GM20431 (cell line): Measurements from ENCODE around the gene ITGB2.
"Not testable (repeated sequence)": the region's sequence is repeated elsewhere in the genome, so short reads cannot be mapped to it uniquely, and the experiment has no call there.

Experiments used
- in situ Hi-C: fragments of 300-500 bp; cut with MseI, MboI; formaldehyde crosslinking; loops from one replicate; pipeline ENCODE4 v1.15.0; 2020; ENCODE audit warnings: low sequenced_read_pairs; ENCODE audit not compliant: unreplicated experiment

ITGB2 gene

GRCh38 chr21:44890338-44890931, 30.3 kb downstream of the ITGB2 start:
- in situ Hi-C loops: no loop called here

DNA sequence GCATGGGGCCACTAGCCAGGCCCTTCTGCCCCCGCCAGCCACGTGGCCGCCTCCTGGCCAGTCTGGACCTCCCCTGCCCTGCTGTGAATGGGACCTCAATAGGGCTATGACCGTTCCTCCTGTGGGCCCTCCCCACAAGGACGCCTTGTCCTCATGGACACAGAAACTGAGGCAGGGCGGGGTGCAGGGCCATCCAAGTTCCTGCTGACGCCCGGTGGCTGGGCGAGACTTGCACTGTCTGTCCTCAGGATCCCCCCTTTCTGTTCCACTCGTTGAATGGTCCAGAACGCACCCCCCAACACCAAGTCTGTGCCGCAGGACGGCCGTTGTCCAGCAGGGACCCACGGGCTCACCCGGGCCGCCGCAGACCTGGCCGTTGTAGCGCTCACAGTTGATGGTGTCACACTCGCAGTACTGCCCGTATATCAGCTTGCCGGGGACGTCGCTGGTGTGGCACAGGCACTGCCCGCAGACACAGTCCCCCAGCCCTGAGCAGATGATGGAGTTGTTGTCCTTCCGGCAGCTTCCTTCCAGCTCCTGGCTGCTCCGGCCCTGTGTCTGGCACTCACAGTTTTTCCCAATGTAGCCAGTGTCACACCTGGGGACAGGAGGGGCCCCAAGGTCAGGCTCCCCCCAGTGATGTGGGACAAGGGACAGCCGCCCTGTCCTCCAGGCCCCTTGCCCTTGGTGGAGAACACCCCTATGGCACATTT, 30.9 kb downstream of the ITGB2 start:
- in situ Hi-C loops: loop anchor here (10.0 kb wide), 1 partner anchor 55 kb away; the partner anchor contains the start of gene SLX9

GRCh38 chr21:44888581-44889550, 31.8 kb downstream of the ITGB2 start:
- in situ Hi-C loops: loop anchor here (10.0 kb wide), 1 partner anchor 56 kb away; the partner anchor contains the start of gene SLX9

DNA sequence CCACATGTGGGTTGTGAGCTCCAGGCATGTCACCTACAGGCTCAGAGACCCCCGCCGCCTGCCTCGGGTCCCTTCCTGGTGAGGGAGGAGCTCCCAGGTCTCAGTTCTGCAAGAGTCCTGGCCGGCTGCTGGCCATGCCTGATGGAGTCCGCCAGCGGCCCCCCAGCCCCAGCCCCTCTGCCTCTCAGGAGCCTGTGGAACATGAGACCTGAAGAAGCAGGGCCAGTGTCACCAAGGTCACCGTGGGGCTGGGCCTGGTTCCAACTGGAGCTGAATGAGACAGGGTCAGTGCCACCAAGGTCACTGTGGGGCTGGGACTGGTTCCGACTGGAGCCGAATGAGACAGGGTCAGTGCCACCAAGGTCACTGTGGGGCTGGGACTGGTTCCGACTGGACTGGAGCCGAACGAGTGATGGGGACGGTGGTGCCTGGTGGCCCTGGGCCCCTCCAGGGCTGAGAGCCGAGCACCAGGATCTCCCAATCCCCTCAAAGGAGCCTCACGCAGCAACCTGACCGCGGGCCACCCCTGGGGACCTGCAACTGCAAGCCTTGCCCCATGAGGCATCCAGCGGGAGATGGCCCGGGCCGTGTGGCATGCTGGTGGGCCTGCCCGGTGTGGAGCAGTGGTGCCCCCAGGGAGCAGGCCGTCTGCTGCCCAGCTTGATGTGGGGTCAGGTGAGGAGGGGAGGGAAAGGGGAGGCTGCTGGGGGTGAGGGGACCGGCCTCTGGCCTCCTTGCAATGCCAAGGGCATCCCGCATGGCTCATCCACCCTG, 32.7 kb downstream of the ITGB2 start:
- in situ Hi-C loops: loop anchor here (10.0 kb wide), 1 partner anchor 57 kb away; the partner anchor contains the start of gene SLX9

- in situ Hi-C loops: loop anchor here (10.0 kb wide), 1 partner anchor 58 kb away; the partner anchor contains the start of gene SLX9
These were observed 33.4 kb downstream of the ITGB2 start for GRCh38 chr21:44887126-44887806.

- in situ Hi-C loops: loop anchor here (10.0 kb wide), 1 partner anchor 58 kb away; the partner anchor contains the start of gene SLX9
These were observed 34.3 kb downstream of the ITGB2 start for GRCh38 chr21:44886113-44887075.

DNA sequence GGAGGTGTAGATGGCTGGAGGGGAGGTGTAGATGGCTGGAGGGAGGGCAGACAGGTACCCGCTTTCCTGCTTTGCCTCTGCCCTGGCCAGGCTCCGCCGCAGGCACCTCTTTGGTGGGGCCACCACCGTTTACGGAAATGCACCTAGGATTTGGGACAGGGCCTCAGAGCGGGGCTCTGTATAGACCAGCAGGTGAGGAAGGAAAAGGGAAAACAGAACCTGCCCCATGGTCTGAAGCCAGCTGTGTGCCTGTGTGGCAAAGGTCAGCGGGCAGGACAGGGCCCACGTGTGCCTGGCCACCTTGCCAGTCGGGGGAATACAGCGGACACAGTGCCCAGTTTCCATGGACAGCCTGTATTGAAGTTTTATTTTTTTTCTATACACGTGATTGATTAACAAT, 35.1 kb downstream of the ITGB2 start:
- in situ Hi-C loops: loop anchor here (10.0 kb wide), 1 partner anchor 59 kb away; the partner anchor contains the start of gene SLX9

DNA sequence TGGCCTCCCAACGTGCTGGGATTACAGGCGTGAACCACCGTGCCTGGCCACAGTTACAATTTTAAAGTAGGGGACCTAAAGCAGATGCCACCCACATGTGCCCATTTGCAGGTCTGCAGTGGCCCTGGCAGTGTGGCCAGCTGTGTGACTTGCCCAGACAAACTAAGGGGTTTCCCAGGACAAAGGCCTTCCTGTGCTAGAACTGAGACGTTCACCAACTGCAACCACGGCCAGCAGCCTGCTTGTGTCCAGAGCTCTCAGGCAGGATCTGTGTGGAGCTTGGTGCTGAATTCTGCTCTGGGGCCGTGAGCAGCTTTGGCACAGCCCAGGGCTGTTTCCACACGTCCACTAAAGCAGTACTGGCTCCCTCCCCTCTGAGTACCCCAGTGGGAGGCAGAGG, 36.6 kb downstream of the ITGB2 start:
- in situ Hi-C loops: loop anchor here (10.0 kb wide), 1 partner anchor 61 kb away; the partner anchor contains the start of gene SLX9

DNA sequence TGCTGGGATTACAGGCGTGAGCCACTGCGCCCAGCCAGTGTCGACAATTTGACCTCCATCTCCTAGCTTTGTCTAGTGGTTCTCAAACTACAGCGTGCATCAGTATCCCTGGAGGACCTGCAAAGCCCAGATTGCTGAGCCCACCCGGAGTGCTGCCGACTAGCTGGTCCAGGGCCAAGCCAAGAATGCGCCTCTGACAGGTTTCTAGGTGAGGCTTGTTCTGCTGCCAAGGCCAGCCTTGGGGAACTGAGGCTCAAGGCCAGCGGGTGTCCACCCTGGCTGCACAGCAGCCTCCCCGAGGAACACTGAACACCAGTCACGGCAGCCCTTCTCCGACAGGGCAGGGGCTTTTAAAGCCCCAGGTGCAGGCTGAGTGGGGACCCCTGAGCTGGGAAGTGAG, 37.4 kb downstream of the ITGB2 start:
- in situ Hi-C loops: loop anchor here (10.0 kb wide), 1 partner anchor 62 kb away; the partner anchor contains the start of gene SLX9

GRCh38 chr21:44881198-44881872, 39.4 kb downstream of the ITGB2 start:
- in situ Hi-C loops: loop anchor here (10.0 kb wide), 1 partner anchor 63 kb away; the partner anchor contains the start of gene SLX9

GRCh38 chr21:44880405-44881197, 40.1 kb downstream of the ITGB2 start:
- in situ Hi-C loops: loop anchor here (10.0 kb wide), 1 partner anchor 64 kb away; the partner anchor contains the start of gene SLX9

DNA sequence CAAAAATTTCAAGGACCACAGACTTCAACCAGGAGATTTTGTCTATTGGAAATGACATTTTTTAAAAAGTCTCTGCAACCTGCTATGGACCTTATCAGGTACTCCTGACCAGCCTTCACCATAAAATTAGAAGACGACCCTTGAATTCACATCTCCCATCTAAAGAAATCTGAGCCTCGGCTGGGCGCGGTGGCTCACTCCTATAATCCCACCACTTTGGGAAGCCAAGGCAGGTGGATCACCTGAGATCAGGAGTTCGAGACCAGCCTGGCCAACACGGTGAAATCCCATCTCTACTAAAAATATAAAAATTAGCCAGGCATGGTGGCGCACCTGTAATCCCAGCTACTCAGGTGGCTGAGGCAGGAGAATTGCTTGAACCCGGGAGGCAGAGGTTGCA, 41.5 kb downstream of the ITGB2 start:
- in situ Hi-C loops: not testable (repeated sequence)

GRCh38 chr21:44878053-44878982, 42.4 kb downstream of the ITGB2 start:
- in situ Hi-C loops: no loop called here

GRCh38 chr21:44876849-44877575, 43.7 kb downstream of the ITGB2 start:
- in situ Hi-C loops: no loop called here

DNA sequence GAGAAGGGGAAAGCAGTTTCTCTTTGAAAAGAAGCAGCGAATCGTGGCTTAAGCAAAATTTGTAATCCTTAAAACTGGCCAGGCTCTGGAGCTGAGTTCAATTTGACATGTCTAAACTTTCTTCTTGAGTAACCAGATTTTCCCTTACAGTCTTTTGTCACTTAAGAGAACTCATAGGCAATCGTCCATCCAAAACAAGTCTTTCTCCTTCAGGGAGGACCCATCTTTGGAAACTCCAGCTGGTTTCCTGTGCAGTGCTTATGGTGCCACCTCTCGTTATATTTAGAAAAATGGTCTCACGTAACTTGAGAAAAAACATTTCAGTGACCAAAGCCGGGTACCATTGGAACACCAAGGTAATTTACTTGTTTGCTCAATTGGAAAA, 45.4 kb downstream of the ITGB2 start:
- in situ Hi-C loops: no loop called here
